HEK293 (cell line): Measurements from ENCODE around the gene FBXL15.

Source experiments
- CTCF ChIA-PET: fragments of 350-600 bp; formaldehyde crosslinking; extraction: SDS; loops from one replicate; lab custom pipeline; 2021; ENCODE audit warnings: antibody characterized with exemption; lab: Yijun Ruan, JAX
- POLR2A ChIA-PET: fragments of 300-600 bp; formaldehyde crosslinking; extraction: SDS; loops from one replicate; lab custom pipeline; 2020; ENCODE audit warnings: antibody characterized with exemption, inconsistent platforms; lab: Yijun Ruan, JAX
- H3K27ac ChIP-seq: fragments of 200-500 bp; sonication (Bioruptor generic); 2 replicates; pipeline ENCODE4 v1.5.1; 2014; ENCODE audit warnings: low read depth, low read length, control low read depth, inconsistent platforms; ENCODE audit errors: extremely low read depth
- H3K36me3 ChIP-seq, 2 experiments: fragments of 200-500 bp in 1 of 2; sonication (Bioruptor generic) in 1 of 2; 1 replicate in 1 of 2; 2 replicates in 1 of 2; pipeline ENCODE4 v1.5.1; 2014 to 2017; ENCODE audit warnings: inconsistent platforms in 2 of 2, low read length in 2 of 2; ENCODE audit not compliant: control insufficient read depth in 2 of 2, insufficient read depth in 1 of 2
- H3K4me1 ChIP-seq: fragments of 200-500 bp; sonication (Bioruptor generic); 2 replicates; pipeline ENCODE4 v1.5.1; 2014; ENCODE audit warnings: mild to moderate bottlenecking, low read length, inconsistent platforms; ENCODE audit not compliant: control insufficient read depth, insufficient read depth
- H3K4me3 ChIP-seq: 2 replicates; pipeline ENCODE4 v1.5.1; 2011; ENCODE audit warnings: low read depth, mild to moderate bottlenecking, control low read depth, low read length, moderate library complexity
- H3K9me3 ChIP-seq: fragments of 200-500 bp; sonication (Bioruptor generic); 2 replicates; pipeline ENCODE4 v1.5.1; 2014; ENCODE audit warnings: low read depth, low read length, inconsistent platforms; ENCODE audit not compliant: control insufficient read depth, insufficient read depth
- BCL11A ChIP-seq: fragments of 450-650 bp; formaldehyde crosslinking; IDR thresholded peaks from 2 replicates; pipeline ENCODE4 v1.5.1; 2016; ENCODE audit warnings: low read depth, missing biosample characterization, missing genetic modification characterization
- BCL11B ChIP-seq: fragments of 450-650 bp; formaldehyde crosslinking; IDR thresholded peaks from 2 replicates; pipeline ENCODE4 v1.5.1; 2016; ENCODE audit warnings: low read depth, missing biosample characterization, missing genetic modification characterization
- GLIS1 ChIP-seq: fragments of 450-650 bp; formaldehyde crosslinking; IDR thresholded peaks from 2 replicates; pipeline ENCODE4 v1.5.1; 2016; ENCODE audit warnings: missing biosample characterization, missing genetic modification characterization
- GLIS2 ChIP-seq: fragments of 450-650 bp; formaldehyde crosslinking; IDR thresholded peaks from 2 replicates; pipeline ENCODE4 v1.5.1; 2016; ENCODE audit warnings: missing biosample characterization, missing genetic modification characterization
- HOXA7 ChIP-seq: sonication (generic); formaldehyde crosslinking; IDR thresholded peaks from 2 replicates; pipeline ENCODE4 v1.8.1; 2022; ENCODE audit warnings: missing genetic modification reagents, borderline replicate concordance
- HOXD13 ChIP-seq: sonication (generic); formaldehyde crosslinking; IDR thresholded peaks from 2 replicates; pipeline ENCODE4 v1.8.0; 2022; ENCODE audit warnings: missing genetic modification reagents, borderline replicate concordance
- IKZF3 ChIP-seq: fragments of 450-650 bp; IDR thresholded peaks from 2 replicates; pipeline ENCODE4 v1.5.0; 2018; ENCODE audit warnings: missing biosample characterization, mild to moderate bottlenecking, missing genetic modification characterization, moderate library complexity
- KLF1 ChIP-seq: fragments of 450-650 bp; formaldehyde crosslinking; IDR thresholded peaks from 2 replicates; pipeline ENCODE4 v1.5.1; 2016; ENCODE audit warnings: missing biosample characterization, missing genetic modification characterization
- SCRT1 ChIP-seq: fragments of 450-650 bp; formaldehyde crosslinking; IDR thresholded peaks from 2 replicates; pipeline ENCODE4 v1.5.1; 2016; ENCODE audit warnings: missing biosample characterization, missing genetic modification characterization, borderline replicate concordance
- ZIC2 ChIP-seq: fragments of 450-650 bp; formaldehyde crosslinking; IDR thresholded peaks from 2 replicates; pipeline ENCODE4 v1.5.1; 2016; ENCODE audit warnings: missing biosample characterization, missing genetic modification characterization
- ZNF426 ChIP-seq: fragments of 450-650 bp; formaldehyde crosslinking; IDR thresholded peaks from 2 replicates; pipeline ENCODE4 v1.5.1; 2017; ENCODE audit warnings: missing biosample characterization, missing genetic modification characterization, mild to moderate bottlenecking, inconsistent platforms, moderate library complexity
- ZNF530 ChIP-seq: fragments of 450-650 bp; formaldehyde crosslinking; IDR thresholded peaks from 2 replicates; pipeline ENCODE4 v1.5.1; 2016; ENCODE audit warnings: low read depth, missing biosample characterization, missing genetic modification characterization
- ZNF544 ChIP-seq: fragments of 450-650 bp; formaldehyde crosslinking; IDR thresholded peaks from 2 replicates; pipeline ENCODE4 v1.5.0; 2017; ENCODE audit warnings: missing biosample characterization, missing genetic modification characterization
- ZNF600 ChIP-seq: fragments of 450-650 bp; formaldehyde crosslinking; IDR thresholded peaks from 2 replicates; pipeline ENCODE4 v1.5.1; 2016; ENCODE audit warnings: missing biosample characterization, missing genetic modification characterization
- ZNF670 ChIP-seq: fragments of 450-650 bp; formaldehyde crosslinking; IDR thresholded peaks from 2 replicates; pipeline ENCODE4 v1.5.1; 2016; ENCODE audit warnings: missing biosample characterization, missing genetic modification characterization, low read depth
- ZSCAN23 ChIP-seq: fragments of 450-650 bp; formaldehyde crosslinking; IDR thresholded peaks from 2 replicates; pipeline ENCODE4 v1.5.1; 2016; ENCODE audit warnings: missing biosample characterization, missing genetic modification characterization
- TF ChIP-seq, protein P1 (sequence below): fragments of 450-650 bp; formaldehyde crosslinking; conservative IDR thresholded peaks from 2 replicates; pipeline ENCODE4 v1.5.1; 2016; ENCODE audit warnings: low read depth, missing biosample characterization, missing genetic modification characterization
- TF ChIP-seq, protein P2 (sequence below): fragments of 450-650 bp; formaldehyde crosslinking; IDR thresholded peaks from 2 replicates; pipeline ENCODE4 v1.5.1; 2016; ENCODE audit warnings: missing biosample characterization, missing genetic modification characterization
- TF ChIP-seq, protein P3 (sequence below): fragments of 450-650 bp; formaldehyde crosslinking; IDR thresholded peaks from 2 replicates; pipeline ENCODE4 v1.5.1; 2016; ENCODE audit warnings: missing biosample characterization, missing genetic modification characterization
- TF ChIP-seq, protein P4 (sequence below): fragments of 450-650 bp; formaldehyde crosslinking; IDR thresholded peaks from 2 replicates; pipeline ENCODE4 v1.5.1; 2017; ENCODE audit warnings: missing biosample characterization, missing genetic modification characterization

FBXL15 gene

DNA sequence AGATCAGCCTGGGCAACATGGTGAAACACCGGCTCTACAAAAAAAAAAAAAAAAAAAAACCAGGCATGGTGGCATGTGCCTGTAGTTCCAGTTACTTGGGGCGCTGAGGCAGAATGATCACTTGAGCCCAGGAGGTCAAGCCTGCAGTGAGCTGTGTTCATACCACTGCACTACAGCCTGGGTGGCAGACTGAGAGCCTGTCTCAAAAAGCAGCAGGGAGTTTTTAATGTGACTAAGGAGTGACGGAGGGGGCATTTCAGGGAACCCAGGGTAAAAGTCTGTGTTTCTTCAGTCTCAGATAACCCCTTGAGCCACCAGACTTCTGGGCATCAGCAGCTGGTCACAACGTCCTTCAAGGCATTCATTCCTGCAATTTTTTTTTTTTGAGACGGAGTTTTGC lies 32.9 kb downstream of the FBXL15 start:
- Histone ChIP-seq H3K9me3 (no peaks in the 10 kb centered on the region), H3K27ac (peak overlapping the region; percentile 2; the same call in 1 of the 2 replicates), H3K4me3 (no peak overlapping the region), H3K36me3 (peaks cover 14 to 36% of the 10 kb centered on the region in 2 experiments; a peak in 2 of 3 replicates), H3K4me1 (peaks cover 5% of the 10 kb centered on the region)
- ChIA-PET CTCF (interaction anchor here (0.8 to 1.0 kb wide), 3 partner anchors 14 to 91 kb away, joined by 3 to 4 read pairs (median 4); no protein-coding TSS in a partner anchor), POLR2A (interaction anchor here (0.6 to 5.3 kb wide), 6 partner anchors 7 to 31 kb away, joined by 3 to 60 read pairs (median 6); partner anchors contain the start of gene CUEDC2)
- TF ChIP-seq ZNF600 (no peak), ZNF544 (tag by site-specific recombination) (no peak), ZNF670 (tag by site-specific recombination) (no peak), HOXD13 (no peak), HOXA7 (CRISPR knock-in tag) (no peak), KLF1 (tag by site-specific recombination) (no peak), ZIC2 (tag by site-specific recombination) (peak; percentile 90), GLIS1 (peak; percentile 68), ZSCAN23 (tag by site-specific recombination) (peak; percentile 8; the same call in 1 of the 2 replicates), SCRT1 (no peak), ZNF426 (tag by site-specific recombination) (no peak), BCL11A (no peak), ZNF530 (tag by site-specific recombination) (no peak), GLIS2 (tag by site-specific recombination) (0 out of 2 replicates have a peak, but pooled peaks have one; percentile 8), BCL11B (tag by site-specific recombination) (no peak), IKZF3 (tag by site-specific recombination) (no peak)
- TF ChIP-seq, protein P1, sequence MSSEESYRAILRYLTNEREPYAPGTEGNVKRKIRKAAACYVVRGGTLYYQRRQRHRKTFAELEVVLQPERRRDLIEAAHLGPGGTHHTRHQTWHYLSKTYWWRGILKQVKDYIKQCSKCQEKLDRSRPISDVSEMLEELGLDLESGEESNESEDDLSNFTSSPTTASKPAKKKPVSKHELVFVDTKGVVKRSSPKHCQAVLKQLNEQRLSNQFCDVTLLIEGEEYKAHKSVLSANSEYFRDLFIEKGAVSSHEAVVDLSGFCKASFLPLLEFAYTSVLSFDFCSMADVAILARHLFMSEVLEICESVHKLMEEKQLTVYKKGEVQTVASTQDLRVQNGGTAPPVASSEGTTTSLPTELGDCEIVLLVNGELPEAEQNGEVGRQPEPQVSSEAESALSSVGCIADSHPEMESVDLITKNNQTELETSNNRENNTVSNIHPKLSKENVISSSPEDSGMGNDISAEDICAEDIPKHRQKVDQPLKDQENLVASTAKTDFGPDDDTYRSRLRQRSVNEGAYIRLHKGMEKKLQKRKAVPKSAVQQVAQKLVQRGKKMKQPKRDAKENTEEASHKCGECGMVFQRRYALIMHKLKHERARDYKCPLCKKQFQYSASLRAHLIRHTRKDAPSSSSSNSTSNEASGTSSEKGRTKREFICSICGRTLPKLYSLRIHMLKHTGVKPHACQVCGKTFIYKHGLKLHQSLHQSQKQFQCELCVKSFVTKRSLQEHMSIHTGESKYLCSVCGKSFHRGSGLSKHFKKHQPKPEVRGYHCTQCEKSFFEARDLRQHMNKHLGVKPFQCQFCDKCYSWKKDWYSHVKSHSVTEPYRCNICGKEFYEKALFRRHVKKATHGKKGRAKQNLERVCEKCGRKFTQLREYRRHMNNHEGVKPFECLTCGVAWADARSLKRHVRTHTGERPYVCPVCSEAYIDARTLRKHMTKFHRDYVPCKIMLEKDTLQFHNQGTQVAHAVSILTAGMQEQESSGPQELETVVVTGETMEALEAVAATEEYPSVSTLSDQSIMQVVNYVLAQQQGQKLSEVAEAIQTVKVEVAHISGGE (tag by site-specific recombination) = no peak
- TF ChIP-seq, protein P2, sequence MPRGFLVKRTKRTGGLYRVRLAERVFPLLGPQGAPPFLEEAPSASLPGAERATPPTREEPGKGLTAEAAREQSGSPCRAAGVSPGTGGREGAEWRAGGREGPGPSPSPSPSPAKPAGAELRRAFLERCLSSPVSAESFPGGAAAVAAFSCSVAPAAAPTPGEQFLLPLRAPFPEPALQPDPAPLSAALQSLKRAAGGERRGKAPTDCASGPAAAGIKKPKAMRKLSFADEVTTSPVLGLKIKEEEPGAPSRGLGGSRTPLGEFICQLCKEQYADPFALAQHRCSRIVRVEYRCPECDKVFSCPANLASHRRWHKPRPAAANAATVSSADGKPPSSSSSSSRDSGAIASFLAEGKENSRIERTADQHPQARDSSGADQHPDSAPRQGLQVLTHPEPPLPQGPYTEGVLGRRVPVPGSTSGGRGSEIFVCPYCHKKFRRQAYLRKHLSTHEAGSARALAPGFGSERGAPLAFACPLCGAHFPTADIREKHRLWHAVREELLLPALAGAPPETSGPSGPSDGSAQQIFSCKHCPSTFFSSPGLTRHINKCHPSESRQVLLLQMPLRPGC (tag by site-specific recombination) = 0 out of 2 replicates have a peak, but pooled peaks have one; percentile 22
- TF ChIP-seq, protein P3, sequence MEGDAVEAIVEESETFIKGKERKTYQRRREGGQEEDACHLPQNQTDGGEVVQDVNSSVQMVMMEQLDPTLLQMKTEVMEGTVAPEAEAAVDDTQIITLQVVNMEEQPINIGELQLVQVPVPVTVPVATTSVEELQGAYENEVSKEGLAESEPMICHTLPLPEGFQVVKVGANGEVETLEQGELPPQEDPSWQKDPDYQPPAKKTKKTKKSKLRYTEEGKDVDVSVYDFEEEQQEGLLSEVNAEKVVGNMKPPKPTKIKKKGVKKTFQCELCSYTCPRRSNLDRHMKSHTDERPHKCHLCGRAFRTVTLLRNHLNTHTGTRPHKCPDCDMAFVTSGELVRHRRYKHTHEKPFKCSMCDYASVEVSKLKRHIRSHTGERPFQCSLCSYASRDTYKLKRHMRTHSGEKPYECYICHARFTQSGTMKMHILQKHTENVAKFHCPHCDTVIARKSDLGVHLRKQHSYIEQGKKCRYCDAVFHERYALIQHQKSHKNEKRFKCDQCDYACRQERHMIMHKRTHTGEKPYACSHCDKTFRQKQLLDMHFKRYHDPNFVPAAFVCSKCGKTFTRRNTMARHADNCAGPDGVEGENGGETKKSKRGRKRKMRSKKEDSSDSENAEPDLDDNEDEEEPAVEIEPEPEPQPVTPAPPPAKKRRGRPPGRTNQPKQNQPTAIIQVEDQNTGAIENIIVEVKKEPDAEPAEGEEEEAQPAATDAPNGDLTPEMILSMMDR (tag by site-specific recombination) = no peak
- TF ChIP-seq, protein P4, sequence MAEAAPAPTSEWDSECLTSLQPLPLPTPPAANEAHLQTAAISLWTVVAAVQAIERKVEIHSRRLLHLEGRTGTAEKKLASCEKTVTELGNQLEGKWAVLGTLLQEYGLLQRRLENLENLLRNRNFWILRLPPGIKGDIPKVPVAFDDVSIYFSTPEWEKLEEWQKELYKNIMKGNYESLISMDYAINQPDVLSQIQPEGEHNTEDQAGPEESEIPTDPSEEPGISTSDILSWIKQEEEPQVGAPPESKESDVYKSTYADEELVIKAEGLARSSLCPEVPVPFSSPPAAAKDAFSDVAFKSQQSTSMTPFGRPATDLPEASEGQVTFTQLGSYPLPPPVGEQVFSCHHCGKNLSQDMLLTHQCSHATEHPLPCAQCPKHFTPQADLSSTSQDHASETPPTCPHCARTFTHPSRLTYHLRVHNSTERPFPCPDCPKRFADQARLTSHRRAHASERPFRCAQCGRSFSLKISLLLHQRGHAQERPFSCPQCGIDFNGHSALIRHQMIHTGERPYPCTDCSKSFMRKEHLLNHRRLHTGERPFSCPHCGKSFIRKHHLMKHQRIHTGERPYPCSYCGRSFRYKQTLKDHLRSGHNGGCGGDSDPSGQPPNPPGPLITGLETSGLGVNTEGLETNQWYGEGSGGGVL = no peak
